HG03460 (cell line): Measurements from ENCODE around the gene PLA2G2D.

Source experiments
- ATAC-seq: cut with Tn5 transposase; IDR thresholded peaks from one replicate; pipeline ENCODE4 v1.9.1; 2021; ENCODE audit not compliant: unreplicated experiment

Gene PLA2G2D, protein sequence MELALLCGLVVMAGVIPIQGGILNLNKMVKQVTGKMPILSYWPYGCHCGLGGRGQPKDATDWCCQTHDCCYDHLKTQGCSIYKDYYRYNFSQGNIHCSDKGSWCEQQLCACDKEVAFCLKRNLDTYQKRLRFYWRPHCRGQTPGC

DNA sequence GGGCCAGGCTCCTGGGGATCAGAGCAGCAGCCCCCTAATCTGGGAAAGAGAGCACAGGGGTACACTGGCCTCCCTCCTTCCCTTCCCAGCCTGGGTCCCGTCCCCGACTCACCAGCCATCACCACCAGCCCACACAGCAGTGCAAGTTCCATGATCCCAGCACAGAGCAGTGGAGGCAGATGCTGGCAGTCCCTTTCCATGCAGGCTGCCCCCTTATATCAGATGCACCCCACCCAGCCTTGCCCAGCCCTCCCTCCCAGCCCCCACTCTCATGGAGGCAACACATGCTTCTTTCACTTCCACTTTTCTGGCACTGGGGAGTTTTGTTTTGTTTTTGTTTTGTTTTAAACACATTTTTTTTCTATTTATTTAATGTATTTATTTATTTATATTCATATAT, at the start of gene PLA2G2D:
PLA2G2D (minus strand) TSS at position 190 of the 400 bp plus-strand sequence; CDS start at position 152, 38 bp downstream.
- no peak for ATAC-seq

DNA sequence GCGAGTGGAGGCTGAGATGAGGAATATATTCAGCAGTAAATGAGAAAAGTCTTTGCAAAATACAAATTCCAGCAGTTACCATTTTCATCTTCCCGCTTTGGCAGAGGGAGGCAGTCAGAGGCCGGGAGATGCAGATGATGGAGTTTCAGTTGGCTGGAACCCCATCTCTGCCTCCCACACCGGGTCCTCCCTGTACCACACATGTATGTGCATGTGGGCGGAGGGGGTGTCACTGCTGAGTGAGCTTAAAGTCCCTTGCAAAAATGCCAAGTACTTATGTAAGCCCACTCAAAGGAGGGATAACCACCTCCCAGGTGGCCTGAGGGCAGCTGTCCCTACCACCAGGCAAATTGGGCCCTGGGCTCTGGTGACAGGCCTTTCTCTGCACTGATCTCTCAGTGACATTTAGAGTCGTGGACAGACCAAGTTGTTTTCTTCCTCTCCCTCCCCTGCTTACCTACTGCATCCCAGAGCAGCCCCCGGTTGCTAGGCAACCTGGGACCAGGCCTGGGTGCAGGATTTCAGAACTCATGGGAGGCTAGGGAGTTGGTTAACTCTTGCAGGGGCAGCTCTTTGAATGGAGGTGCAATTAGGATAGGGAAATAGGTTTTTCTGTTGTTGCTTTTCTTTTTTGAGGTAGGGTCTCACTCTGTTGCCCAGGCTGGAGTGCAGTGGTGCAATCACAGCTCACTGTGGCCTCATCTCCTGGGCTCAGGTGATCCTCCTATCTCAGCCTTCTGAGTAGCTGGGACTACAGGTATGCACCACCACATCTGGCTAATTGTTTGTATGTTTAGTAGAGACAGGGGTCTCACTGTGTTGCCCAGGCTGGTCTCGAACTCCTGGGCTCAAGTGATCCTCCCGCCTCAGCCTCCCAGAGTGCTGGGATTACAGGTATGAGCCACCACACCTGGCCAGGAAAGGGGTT, 49.5 kb upstream of the PLA2G2D start:
- ATAC-seq, result no peak

DNA sequence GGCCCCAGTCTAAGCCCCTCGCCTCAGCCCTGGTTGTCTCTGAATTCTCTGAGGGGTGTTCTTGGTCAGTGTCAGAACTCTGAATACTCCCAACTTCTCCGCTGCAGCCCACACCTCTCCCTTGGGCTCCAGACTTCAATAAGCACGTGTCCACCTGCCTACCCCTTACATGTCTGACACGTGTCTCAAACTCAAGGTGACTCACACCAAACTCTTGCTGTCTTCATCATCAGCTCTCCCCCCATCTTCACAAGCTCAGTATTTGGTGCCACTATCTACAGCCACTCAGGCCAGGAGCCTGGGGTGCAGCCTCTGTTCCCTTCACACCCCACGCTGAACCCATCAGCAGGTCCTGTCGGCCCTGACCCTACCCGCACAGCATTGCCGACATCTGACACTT, 47.8 kb upstream of the PLA2G2D start:
- ATAC-seq, result no peak

DNA sequence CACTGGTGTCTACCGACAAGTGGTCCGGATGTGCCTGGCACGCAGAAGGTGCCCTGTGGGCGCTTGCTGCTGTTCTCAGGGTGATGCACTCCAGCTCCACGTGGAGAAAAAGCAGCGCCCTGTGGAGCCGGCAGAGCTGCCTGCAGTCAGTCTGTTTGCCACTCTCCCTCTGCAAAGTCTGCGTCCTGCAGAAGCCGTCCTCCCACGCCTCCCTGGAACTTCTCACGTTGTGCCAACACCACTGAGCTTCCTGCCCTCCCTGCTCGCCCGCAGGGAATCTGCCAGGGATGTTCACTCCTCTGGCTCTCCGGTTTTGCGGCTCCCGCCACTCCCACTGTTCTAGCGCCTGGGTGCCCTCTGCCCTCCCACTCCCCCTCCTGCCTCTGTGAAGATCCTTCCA, 46.7 kb upstream of the PLA2G2D start:
- no peak for ATAC-seq

DNA sequence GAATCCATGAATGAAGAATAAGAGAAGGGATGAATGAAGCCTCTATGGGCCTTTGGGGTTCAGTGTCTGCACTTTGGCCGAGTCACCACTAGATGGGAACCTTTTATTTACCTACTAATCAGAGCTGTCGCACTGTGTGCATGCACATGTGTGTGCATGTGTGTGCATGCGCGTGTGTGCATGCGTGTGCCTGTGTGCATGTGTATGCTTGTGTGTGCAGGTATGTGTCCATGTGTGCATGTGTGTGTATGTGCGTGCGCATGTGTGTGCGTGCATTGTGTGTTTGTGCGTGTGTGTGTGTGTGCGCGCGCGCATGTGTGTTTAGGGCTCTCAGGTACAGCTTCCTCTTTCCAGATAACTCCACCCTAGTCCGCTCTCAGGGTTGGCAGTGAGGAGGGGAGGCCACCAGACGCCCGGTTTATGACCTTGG, 46.2 kb upstream of the PLA2G2D start:
- ATAC-seq, result no peak

DNA sequence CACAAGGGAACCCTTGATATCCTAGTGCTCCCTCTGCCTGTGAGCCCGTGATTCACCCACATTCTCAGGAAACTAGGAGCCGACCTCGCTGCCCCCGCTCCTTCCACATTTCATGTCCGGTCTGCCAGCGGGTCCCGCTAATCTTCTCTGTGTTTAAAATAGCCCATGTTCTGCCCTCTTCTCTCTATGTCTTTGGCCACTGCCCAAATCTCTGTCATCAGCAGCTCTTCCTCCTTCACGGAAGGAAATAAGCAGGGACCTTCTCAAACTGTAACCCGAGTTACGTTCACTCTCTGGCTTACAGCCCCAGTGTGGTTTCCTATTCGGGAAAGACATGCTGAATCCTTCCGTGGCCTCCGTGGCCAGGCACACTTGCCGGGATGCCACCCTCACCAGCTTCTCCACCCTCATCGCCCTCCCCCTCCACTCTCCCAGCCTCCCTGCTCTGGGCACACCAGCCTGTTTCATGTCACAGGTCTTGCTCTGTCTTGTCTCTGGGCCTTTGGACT, 45.4 kb upstream of the PLA2G2D start:
- ATAC-seq, result no peak

DNA sequence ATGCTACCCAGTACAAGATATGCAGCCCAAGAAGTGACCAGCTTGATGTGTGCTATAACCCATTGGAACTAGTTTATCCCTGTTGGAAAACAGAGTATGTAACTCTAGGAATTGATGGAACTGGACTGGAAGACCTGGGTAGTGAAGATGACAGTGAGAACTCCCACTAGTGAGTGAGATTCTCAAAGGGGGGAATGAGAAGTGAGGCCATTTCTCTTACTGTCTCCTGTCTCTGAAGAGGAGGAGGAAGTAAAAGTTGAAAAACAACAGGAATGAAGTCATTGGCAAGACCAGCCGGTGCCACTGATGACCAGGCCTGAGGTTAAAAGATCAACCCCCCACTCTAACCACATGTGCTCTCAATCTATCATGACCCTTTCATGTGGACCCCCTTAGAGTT, 40.7 kb upstream of the PLA2G2D start:
- ATAC-seq, result no peak

DNA sequence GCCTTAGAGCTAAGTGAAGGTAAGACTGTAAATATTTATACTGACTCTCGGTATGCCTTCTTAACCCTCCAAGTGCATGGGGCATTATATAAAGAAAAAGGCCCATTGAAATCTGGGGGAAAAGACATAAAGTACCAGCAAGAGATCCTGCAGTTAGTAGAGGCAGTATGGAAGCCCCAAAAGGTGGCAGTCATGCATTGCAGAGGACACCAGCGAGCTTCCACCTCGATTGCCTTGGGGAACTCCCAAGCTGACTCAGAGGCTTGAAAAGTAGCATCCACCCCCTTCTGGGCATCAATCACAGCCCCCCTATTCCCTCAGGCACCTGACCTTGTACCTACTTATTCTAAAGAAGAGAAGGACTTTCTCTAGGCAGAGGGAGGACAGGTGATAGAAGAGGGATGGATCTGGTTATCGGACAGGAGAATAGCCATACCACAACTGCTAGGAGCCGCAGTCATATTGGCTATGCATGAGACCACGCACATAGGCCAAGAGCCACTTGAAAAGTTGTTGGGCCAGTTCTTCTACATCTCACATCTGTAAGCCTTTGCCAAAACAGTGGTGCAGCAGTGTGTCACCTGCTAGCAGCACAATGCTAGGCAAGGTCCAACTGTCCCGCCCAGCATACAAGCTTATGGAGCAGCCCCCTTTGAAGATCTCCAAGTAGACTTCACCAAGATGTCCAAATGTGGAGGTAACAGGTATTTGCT, 39.2 kb upstream of the PLA2G2D start:
- no peak for ATAC-seq

DNA sequence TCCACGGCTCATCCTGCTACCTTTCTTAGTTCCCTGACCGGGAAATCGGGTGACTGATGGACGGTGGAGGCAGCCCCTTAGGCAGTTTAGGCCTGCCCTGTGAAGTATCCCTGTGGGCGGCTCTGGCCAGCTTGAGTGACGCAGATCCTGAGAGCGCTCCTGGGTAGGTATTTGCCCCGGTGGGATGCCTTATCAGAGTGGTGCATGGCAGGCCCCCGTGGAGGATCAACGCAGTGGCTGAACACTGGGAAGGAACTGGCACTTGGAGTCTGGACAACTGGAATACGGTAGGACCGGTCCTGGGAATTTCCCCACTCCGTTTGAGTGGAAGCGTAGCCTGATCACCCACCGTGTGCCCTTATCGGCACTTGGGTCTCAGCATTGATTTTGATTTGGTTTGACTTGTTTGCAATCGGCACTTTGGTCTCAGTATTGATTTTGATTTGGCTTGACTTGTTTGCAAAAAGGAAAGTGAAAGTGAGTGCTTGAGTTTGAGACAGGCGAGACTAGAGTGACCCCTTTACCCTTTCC, 35.0 kb upstream of the PLA2G2D start:
- no peak for ATAC-seq

DNA sequence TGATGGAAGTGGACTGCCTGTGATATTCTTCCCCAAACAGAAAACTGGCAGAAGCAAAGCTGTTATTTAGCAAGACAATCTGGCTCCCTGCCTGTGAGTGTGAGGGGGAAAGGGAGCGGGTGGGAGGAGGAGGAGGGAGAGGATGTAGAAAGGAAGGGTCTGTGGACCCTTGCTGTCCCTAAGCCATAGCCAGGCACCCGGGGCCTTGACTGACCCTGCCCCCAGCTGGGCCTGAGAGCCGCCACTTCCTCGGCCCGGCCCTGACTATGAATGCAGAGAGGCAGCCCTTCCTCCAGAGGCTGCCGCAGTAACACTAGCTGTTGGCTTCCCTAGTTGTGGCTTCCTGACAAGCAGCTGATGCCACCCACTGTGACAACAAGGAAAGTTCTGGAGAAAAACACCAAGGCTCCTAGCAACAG, 33.7 kb upstream of the PLA2G2D start:
- ATAC-seq, result no peak

DNA sequence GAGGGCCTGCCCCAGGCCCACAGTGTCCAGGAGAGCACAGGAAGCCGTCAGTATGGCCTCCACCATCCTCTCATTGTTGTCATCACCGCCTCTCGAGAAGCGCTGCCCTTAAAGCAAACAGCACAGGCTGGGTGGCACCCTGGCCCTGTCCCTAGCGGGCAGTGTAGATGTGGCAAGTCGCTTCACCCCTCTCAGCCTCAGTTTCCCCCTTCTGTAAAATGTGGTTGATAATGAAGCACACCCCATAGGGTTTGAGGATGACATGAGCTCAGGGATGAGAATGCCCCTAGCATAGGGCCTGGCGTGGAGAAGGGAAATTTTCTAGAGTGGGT, 33.2 kb upstream of the PLA2G2D start:
- no peak for ATAC-seq

DNA sequence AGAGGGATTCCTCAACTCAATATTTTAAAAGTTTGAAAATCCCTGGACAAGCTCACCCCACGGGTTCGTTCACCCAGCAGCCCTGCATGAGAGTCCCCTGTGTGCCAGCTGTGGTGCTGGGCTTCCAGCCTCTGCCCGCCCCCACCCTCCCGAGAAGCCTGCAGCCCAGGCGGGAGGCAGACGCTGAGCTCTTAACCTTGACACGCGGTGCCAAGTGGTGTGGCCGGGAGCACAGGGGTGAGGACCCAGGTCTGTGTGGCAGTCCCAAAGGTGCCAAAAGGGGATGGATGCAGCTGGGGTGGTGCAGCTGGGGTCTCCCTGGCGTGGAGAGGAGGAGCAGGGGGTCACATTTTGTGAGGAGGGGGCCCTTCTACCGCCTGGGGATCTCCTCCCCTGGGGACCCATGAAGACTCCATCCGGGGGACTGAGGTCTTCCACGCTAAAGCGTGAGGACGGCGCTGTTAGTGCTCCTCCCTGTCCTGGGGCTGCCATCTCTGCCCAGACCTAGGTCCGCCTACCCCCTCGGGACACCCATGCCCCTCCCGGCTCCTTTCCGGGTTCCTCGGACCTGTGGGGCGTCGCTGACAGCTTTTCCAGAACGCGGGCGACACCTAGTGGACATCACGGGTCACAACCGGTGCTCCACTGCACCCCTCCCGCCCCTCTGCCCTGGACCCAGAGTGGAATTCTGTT, 32.7 kb upstream of the PLA2G2D start:
- ATAC-seq, result peak; percentile 61

DNA sequence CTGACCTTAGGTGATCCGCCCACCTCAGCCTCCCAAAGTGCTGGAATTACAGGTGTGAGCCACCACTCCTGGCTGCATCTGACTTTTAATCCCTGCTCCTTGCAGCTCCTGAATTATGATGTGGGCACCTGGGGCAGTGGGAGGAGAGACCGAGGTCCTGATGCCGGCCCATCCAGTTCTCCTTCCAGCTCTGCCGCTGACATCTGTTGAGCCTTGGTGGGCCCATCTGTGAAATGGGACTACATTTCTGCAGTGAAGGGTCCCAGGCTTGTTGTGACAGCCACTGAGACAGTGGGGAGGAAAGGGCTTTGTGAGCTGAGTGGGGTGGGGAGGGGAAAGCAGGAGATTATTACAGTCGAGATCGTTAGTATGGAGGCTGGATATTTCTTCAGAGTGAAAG, 31.6 kb upstream of the PLA2G2D start:
- no peak for ATAC-seq

DNA sequence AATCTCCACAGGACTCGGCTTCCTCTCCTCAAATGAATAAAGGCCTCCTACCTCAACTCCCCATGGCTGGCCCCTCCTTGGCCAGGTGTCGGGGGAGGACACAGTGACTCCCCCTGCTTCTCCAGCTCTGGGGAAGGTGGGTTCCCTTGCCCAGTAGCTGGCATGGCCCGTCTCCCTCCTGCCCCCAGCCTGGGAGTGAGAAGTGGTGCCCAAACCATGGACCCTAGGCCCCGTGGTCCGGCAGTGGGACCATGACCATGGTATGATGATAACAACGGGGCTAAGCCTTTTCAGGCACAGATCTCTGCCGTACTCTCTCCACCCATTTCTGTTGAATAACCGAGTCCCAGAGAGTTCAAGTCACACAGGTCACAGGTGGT, 31.0 kb upstream of the PLA2G2D start:
- no peak for ATAC-seq

DNA sequence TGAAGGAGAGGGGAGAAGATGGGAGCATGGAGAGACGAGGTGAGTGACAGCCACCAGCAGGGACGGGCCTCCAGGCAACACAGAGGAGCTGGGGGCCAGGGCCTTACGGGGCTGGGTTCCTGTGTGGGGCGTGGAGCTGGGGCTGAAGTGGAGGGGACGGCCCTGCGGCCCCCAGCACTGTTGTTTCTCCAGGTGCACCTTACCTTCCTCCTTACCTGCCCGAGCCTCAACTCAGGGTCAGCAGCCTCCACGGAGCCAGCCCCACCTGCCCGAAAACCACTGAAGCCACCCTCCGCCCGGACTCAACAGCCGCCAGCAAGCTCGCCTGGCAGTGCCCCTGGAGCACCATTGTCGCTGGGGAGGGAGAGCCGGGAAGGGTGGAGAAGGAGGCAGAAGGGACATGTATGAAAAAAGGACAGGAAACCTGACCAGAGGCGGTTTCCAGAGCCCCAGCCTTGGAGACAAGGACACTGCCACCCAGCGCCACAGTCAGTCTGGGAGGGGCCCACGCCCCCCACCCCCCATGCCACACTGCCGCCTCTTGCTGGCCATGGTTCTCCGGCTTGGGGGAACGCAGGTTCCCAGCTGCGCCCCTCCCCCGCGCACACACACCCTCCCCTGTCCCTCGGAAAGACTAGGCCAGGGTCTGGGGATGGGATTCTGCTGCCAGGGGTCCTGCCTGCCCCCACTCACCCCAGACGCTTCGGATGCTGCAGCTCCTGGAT, 30.4 kb upstream of the PLA2G2D start:
- ATAC-seq, result no peak

DNA sequence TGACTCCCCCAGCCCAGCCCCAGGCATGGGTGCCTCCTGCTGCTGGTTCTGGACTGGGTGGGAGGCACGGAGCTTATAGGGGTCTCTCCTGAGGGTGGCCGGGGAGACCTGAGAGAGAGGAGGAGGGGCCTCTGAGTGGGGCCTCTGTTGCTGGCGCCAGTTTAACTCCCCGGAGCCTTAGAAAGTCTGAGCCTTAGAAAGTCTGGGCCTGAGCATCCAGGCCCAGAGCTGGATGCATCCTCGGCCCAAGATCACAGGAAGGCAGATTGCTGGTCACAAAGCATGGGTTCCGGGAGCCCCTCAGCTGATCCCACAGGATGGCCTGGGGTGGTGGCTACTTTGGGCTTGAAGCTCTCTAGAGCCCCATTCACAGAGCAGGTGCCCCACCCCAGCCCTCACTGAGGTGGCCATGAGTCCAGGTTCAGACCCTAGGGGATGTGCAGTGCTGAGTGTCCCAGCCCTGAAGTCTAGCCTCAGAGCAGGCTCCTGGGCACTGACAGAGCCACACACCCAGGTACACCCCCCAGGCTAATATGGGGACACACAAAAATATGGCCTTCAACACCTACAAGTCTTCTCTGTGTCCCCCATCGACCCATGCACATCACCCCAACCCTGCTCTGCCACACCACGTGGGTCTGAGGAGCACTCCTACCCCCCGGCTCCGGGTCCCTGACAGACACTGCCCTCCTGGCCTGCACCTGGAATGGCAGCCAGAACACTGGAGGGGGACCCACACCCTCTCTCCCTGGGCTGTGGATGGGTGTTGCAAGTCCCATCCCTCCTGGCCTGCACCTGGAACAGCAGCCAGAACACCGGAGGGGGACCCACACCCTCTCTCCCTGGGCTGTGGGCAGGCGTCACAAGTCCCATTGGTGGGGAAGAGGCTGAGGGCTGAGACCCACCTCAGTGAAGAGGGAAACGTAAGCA, 29.5 kb upstream of the PLA2G2D start:
- ATAC-seq, result no peak

DNA sequence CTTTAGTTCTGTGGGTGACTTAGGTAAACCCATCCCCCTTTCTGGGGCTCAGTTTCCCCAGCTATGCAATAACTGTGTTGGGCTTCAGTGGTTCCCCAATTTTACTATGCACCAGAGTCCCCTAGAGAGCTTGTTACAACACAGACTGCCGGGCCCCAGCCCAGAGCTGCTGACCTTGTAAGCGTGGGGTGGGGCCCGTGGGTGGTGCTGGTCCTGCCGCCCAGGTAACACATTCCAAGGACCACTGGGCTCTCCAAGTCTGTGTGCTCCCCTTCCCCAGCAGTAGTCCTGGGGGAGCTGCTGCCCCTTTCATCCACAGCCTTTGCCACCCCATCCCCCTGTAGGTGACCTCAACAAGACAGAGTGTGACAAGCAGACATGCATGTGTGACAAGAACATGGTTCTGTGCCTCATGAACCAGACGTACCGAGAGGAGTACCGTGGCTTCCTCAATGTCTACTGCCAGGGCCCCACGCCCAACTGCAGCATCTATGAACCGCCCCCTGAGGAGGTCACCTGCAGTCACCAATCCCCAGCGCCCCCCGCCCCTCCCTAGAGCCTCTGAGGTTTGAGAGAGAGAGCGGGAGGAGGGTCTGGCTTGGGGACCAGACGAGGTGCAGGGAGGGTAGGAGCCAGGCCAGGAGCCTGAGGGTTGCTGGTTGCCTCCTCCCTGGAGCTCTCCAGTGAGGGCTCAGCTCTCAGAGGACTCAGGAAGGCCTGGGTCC, 28.7 kb upstream of the PLA2G2D start:
- ATAC-seq, result no peak

DNA sequence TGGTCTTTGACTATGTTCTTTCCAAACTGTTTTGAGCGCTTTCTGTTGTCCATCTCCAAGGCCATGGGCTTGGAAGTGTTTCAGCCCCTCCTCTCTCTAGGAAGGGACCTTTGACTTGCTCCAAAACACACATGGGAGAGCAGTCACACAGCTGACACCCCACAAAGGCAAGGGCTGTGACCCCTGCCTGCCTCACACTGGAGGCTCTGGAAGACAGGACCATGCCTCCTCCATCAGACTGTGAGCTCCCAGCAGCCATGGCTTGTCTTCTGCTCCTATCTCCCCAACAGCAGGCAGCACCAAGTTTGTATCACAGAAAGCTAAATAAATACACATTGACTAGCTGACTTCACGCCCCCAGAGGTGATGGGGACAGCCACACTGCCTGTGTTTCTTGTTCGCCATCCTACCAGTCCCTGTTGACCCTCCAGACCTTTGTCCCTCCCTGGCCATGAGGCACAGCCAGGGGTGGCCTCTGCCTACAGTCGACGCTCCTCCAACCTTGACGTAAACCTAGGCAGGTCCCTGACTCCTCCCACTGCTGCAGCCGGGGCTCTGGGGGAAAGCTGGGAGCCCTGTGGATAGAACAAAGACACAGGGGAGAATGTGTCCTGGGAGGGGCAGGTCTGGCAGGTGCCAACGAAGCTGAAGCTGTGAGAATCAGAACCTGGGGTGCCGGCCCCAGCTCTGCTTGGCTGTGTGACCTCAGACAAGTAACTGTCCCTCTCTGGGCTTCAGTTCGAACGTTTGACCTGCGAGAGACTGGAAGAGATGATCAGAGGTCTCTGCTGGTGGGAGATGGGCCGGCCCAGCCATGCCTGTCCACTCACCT, 24.6 kb upstream of the PLA2G2D start:
- no peak for ATAC-seq
